Activated B cell treated with CpG ODN at 0.5 μM for 24 hours (primary cell): ENCODE data around the gene WNT16. TPM values are rescaled to one million over a fixed set of nuclear protein-coding genes. Genes with fewer than 3 reads are reported as not detected.

Experiments
- ATAC-seq: fragments of 200-7000 bp; cut with Tn5 transposase; one replicate; pipeline ENCODE4 v1.10.0; 2021; ENCODE audit warnings: low read depth, mild to moderate bottlenecking, moderate library complexity
- CTCF ChIA-PET: fragments of 350-600 bp; sonication (Branson Sonifier 250); formaldehyde crosslinking; loops from one replicate; lab custom pipeline; 2021; ENCODE audit warnings: antibody characterized with exemption; lab: Charles Lee
- POLR2A ChIA-PET: fragments of 350-600 bp; sonication (Branson Sonifier 250); formaldehyde crosslinking; loops from one replicate; lab custom pipeline; 2021; ENCODE audit warnings: antibody characterized with exemption; lab: Charles Lee
- DNase-seq: peaks from one replicate; pipeline ENCODE4 v3.0.0; 2022
- H3K27ac Mint-ChIP-seq: one replicate; pipeline ENCODE4 v1.8.0; 2020; ENCODE audit warnings: mixed read lengths
- H3K27me3 Mint-ChIP-seq: one replicate; pipeline ENCODE4 v1.8.0; 2021; ENCODE audit warnings: mixed read lengths
- H3K36me3 Mint-ChIP-seq: one replicate; pipeline ENCODE4 v1.8.0; 2021; ENCODE audit warnings: low read depth, mixed read lengths
- H3K4me1 Mint-ChIP-seq: one replicate; pipeline ENCODE4 v1.8.0; 2021; ENCODE audit warnings: mixed read lengths
- H3K4me3 Mint-ChIP-seq: one replicate; pipeline ENCODE4 v1.8.0; 2020; ENCODE audit warnings: mild to moderate bottlenecking, mixed read lengths
- H3K9me3 Mint-ChIP-seq: one replicate; pipeline ENCODE4 v1.8.0; 2020; ENCODE audit warnings: mixed read lengths
- CTCF ChIP-seq: fragments of 200-600 bp; IDR thresholded peaks from one replicate; pipeline ENCODE4 v1.8.0; 2022; ENCODE audit warnings: antibody characterized with exemption, mild to moderate bottlenecking
- intact Hi-C: fragments of 100-400 bp; cut with micrococcal nuclease; formaldehyde crosslinking; loops from one replicate; pipeline ENCODE4 v1.15.1; 2024
- total RNA-seq: library from RNA; stranded (reverse); gene quantifications from 2 replicates; pipeline ENCODE4 v1.2.3, GENCODE V29; 2022

WNT16 gene
- total RNA-seq, 1 donor from 2014 or later = 4.9 TPM

GRCh38 chr7:121376979-121377378 lies 48.2 kb downstream of the WNT16 start:
- peaks cover 88% of the 10 kb centered on the region for H3K4me1 Mint-ChIP-seq
- peak overlapping the region; percentile 81 for H3K27ac Mint-ChIP-seq

GRCh38 chr7:121379930-121380329 lies 51.1 kb downstream of the WNT16 start:
- ChIA-PET CTCF (interaction anchor here (2.5 to 3.1 kb wide), 3 partner anchors 10 to 17 kb away, joined by 9 to 18 read pairs (median 11); partner anchors contain the start of gene FAM3C), POLR2A (interaction anchor here (1.6 to 9.5 kb wide), 4 partner anchors 9 to 15 kb away, joined by 5 to 116 read pairs (median 8); partner anchors contain the start of gene FAM3C)
- peak overlapping the region; percentile 71 for H3K27ac Mint-ChIP-seq
- H3K9me3 Mint-ChIP-seq = peaks cover 7% of the 10 kb centered on the region
- TF ChIP-seq CTCF = no peak
- H3K4me1 Mint-ChIP-seq = peaks cover 94% of the 10 kb centered on the region
- H3K27me3 Mint-ChIP-seq = no peaks in the 10 kb centered on the region
- no peak for ATAC-seq
- peak overlapping the region; percentile 24 for H3K4me3 Mint-ChIP-seq
- DNase-seq = no peak
- intact Hi-C loops = no loop called here
- peaks cover 71% of the 10 kb centered on the region for H3K36me3 Mint-ChIP-seq

More at GRCh38 chr7:121376979-121377378, 48.2 kb downstream of the WNT16 start:
- intact Hi-C loops = loop anchor here (1.0 kb wide), 1 partner anchor 8 kb away; no protein-coding TSS in a partner anchor
- DNase-seq (no peak), ATAC-seq (peak; percentile 38)
- Mint-ChIP-seq H3K36me3 (peaks cover 79% of the 10 kb centered on the region), H3K4me3 (no peak overlapping the region), H3K9me3 (peaks cover 7% of the 10 kb centered on the region), H3K27me3 (no peaks in the 10 kb centered on the region)
- POLR2A ChIA-PET = interaction anchor here (1.3 to 10.8 kb wide), 2 partner anchors 14 to 20 kb away, joined by 4 to 152 read pairs; partner anchors contain the start of gene FAM3C
- TF ChIP-seq CTCF = no peak
- CTCF ChIA-PET = interaction anchor here (11.0 kb wide), 1 partner anchor 19 kb away, joined by 221 read pairs; the partner anchor contains the start of gene FAM3C

- ATAC-seq (no peak), DNase-seq (no peak)
- Mint-ChIP-seq H3K27ac (peak overlapping the region; percentile 83), H3K9me3 (no peaks in the 10 kb centered on the region), H3K36me3 (peaks cover 50% of the 10 kb centered on the region), H3K27me3 (no peaks in the 10 kb centered on the region), H3K4me3 (peak overlapping the region; percentile 41), H3K4me1 (peaks cover 92% of the 10 kb centered on the region)
- TF ChIP-seq CTCF = no peak
- intact Hi-C loops = no loop called here
- CTCF ChIA-PET = interaction anchor here (1.5 to 2.4 kb wide), 3 partner anchors 10 to 14 kb away, joined by 3 to 18 read pairs (median 6); partner anchors contain the start of gene FAM3C
- POLR2A ChIA-PET = interaction anchor here (0.6 to 9.5 kb wide), 4 partner anchors 8 to 432 kb away, joined by 3 to 116 read pairs (median 21); partner anchors contain the start of genes FAM3C and ING3
Observed at GRCh38 chr7:121382473-121382872, 53.7 kb downstream of the WNT16 start.

GRCh38 chr7:121383235-121383910 lies 54.6 kb downstream of the WNT16 start:
- no peak for TF ChIP-seq CTCF
- Mint-ChIP-seq H3K36me3 (peaks cover 42% of the 10 kb centered on the region), H3K9me3 (no peaks in the 10 kb centered on the region), H3K4me1 (peaks cover 92% of the 10 kb centered on the region), H3K27me3 (no peaks in the 10 kb centered on the region), H3K27ac (peak overlapping the region; percentile 83), H3K4me3 (peak overlapping the region; percentile 46)
- CTCF ChIA-PET = interaction anchor here (1.5 to 5.5 kb wide), 4 partner anchors 11 to 16 kb away, joined by 3 to 37 read pairs (median 12); partner anchors contain the start of gene FAM3C
- POLR2A ChIA-PET = interaction anchor here (0.7 to 9.5 kb wide), 3 partner anchors 9 to 433 kb away, joined by 3 to 116 read pairs (median 38); partner anchors contain the start of genes FAM3C and ING3
- ATAC-seq = no peak
- intact Hi-C loops = no loop called here
- DNase-seq = no peak
